HL-60 (cell line): ENCODE data around the gene MAEA.

Experiments
- DNase-seq, 2 experiments: peaks; one replicate each; pipeline ENCODE4 v3.0.0-alpha.2; 2010 to 2020; ENCODE audit warnings: low read depth in 1 of 2, low spot score in 1 of 2
- H3K27ac ChIP-seq: fragments of 250-450 bp; sonication (Bioruptor Pico); replicated peaks from 2 replicates; pipeline ENCODE4 v1.5.1; 2020; ENCODE audit warnings: mild to moderate bottlenecking, moderate library complexity
- H3K27me3 ChIP-seq: fragments of 250-450 bp; sonication (Bioruptor Pico); 2 replicates; pipeline ENCODE4 v1.5.1; 2021; ENCODE audit warnings: mild to moderate bottlenecking, moderate library complexity; ENCODE audit not compliant: insufficient read depth, poor library complexity, severe bottlenecking
- H3K4me3 ChIP-seq: replicated peaks from 2 replicates; pipeline ENCODE4 v1.5.1; 2011; ENCODE audit warnings: mild to moderate bottlenecking, control low read depth, low read length; ENCODE audit not compliant: insufficient read depth
- CTCF ChIP-seq: IDR thresholded peaks from one replicate; pipeline ENCODE4 v1.5.1; 2011; ENCODE audit warnings: low read length, control low read depth, inconsistent platforms; ENCODE audit not compliant: insufficient read depth
- GABPA ChIP-seq: IDR thresholded peaks from 2 replicates; pipeline ENCODE4 v1.6.1; 2012; ENCODE audit warnings: low read depth
- POLR2AphosphoS5 ChIP-seq: IDR thresholded peaks from 2 replicates; pipeline ENCODE4 v1.6.1; 2012; ENCODE audit warnings: low read depth
- REST ChIP-seq: IDR thresholded peaks from 2 replicates; pipeline ENCODE4 v1.6.1; 2012; ENCODE audit warnings: low read depth; ENCODE audit not compliant: insufficient replicate concordance
- SPI1 ChIP-seq: IDR thresholded peaks from 2 replicates; pipeline ENCODE4 v1.6.1; 2012; ENCODE audit warnings: low read depth, mild to moderate bottlenecking, borderline replicate concordance

The MAEA gene

DNA sequence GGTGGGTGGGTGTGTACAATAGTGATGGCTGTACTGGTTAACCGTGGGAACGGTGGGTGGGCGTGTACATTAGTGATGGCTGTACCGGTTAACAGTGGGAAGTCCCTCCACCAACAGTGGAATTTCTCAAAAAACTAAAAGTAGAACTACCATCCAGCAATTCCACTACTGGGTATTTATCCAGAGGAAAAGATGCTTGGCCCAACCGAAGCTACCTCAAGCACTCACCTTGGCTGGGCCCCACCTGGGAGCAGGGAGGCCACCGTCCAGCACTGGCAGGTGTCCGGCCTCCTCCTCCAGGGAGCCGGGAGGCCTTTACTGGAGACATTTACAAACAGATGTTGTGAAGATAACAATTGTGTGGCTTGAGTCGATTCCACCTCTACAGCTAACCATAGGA is 6.0 kb upstream of the MAEA start:
- no peak for DNase-seq
- Histone ChIP-seq H3K4me3 (no peak overlapping the region), H3K27ac (no peak overlapping the region), H3K27me3 (no peaks in the 10 kb centered on the region)
- TF ChIP-seq REST (no peak), CTCF (no peak), POLR2AphosphoS5 (no peak), GABPA (no peak), SPI1 (no peak)

DNA sequence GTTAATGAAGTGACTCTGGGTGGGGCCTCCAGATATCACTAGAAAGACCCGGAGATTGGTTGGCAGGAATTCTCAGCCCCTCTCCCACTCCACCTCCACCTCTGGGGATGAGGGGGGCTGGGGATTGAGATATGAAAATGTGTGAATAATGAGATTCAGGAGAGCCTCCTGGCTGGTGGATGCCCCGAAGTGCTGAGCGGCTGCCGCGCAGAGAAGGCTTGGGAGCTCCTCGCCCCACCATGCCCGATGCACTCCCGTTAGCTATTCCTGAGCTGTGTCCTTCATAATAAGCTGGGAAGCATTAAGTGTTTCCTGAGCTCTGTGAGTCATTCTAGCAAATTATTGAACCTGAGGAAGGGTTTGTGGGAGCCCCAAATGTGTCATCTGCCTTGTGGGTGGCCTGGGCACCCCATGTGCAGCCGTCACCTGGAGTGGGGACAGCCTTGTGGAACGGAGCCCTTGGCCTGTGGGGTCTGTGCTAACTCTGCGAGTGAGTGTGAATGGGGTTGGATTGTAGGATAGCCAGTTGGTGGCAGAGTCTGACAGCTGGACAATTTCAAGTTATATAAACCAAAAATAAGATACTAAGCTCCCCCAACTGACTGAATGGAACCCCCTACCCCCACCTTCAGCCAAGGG is 4.4 kb upstream of the MAEA start:
- no peak for TF ChIP-seq SPI1
- no peak for TF ChIP-seq REST
- TF ChIP-seq POLR2AphosphoS5 = no peak
- no peak for TF ChIP-seq GABPA
- no peak for TF ChIP-seq CTCF
- H3K27me3 ChIP-seq = no peaks in the 10 kb centered on the region
- no peak overlapping the region for H3K4me3 ChIP-seq
- no peak overlapping the region for H3K27ac ChIP-seq
- no peak for DNase-seq

DNA sequence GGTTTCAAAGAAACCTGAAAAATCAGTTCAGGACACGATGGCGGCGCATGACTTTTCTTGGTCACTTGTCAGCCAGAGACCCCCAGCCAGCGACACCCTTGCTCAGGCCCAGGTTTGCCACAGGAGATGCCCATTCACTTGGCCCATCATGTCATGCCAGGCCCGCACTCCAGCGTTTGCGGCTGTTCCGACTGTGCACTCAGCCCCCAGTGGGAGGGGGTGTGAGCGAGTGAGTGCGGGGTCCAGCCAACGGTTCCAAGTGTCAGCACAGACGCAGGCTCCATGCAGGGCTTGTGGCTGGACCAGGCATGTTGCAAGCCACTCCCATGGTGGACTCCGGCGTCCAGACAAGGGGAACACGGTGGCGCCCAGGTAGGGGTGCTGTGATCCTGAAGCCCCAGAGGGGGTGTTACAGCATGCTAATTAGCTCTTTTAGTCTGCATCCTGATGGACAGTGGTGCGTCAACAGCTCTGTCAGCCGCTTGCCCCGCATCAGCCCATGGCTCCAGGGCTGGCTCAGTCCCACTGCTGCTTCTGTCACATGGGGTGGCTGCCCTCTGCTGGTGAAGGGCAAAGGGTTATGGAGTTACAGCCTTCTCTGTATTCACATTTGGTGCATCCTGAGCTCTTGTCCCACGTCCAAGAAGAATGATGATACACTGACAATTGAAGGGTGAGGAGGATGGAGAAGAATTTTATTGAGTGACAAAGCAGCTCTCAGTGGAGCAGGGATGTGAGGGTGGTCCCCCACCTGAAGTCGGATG is 3.7 kb upstream of the MAEA start:
- peak in 1 of 2 experiments; percentile 49 for DNase-seq
- Histone ChIP-seq H3K27ac (no peak overlapping the region), H3K27me3 (no peaks in the 10 kb centered on the region), H3K4me3 (no peak overlapping the region)
- no peak for TF ChIP-seq REST
- TF ChIP-seq CTCF = peak; percentile 20
